DMS53 treated with DMSO at 0.1 percent for 48 hours (cell line): Measurements from ENCODE around the gene ERV3-1.
"Not testable (repeated sequence)": the region's sequence is repeated elsewhere in the genome, so short reads cannot be mapped to it uniquely, and the experiment has no call there.

Experiments
- DNase-seq: peaks from one replicate; lab custom pipeline; 2025; ENCODE audit not compliant: unreplicated experiment; lab: John Stamatoyannopoulos, UW

Gene ERV3-1

DNA sequence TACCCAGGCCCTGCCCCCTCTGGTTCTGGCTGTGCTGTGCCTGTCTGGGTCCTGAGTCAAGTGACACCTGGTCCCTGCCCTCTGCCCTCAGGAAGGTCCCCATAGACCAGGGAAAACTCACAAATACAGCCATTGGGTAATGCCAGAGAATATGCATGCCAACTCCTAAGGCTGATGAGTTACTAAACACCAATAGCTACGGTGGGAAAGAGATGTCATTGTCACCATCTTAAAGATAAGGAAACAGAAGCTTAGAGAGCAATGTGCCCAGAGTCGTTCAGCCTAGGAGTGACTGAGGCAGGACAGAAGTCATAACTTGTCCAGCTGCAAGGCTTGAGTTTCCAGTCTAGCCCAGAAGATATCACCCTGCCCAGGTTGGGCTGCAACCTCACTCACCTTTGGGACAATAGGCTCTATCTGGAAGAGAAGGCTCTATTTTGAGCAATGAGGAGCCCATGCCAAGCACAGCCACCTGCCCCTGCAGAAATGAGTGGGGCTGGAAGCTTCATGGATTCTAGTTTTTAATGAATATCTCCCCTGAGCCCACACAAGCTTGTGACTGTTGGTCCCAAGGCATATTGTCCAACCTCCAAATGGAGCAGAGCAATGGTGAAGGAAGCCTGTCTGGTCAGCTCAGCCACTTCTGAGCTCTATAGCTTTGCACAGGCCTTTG is 60.8 kb downstream of the ERV3-1 start:
- no peak for DNase-seq

DNA sequence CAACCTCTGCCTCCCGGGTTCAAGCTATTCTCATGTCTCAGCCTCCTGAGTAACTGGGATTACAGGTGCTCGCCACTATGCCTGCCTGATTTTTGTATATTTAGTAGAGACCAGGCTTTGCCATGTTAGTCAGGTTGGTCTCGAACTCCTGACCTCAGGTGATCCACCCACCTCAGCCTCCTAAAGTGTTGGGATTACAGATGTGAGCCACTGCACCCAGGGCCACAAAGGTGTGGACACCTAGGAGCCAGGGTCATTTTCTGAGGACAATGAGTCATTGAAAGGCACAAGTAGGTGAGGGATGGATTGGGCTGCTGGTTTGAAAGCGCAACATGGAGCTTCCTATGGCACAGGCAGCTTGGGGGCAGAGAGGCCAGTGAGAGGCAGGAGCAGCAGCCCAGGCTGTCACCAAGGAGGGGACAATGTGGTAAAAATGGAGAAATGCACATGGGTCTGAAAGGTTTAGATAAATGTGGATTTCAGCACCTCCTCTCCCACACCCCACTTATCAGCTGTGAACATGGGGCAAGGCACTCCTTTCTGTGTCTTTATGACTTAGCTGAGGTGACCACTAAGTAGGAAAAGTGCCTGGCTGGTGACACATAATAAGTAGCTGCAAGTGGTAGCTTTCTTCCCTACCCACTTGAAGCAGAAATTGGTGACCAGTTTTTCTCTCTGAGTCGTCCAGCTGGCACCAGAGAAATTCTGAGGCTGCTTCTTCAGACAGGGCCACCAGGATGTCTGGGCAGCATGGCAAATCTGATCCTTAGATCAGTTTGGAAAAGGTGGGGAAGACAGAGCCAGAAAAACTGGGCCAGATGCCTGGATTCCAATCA is 61.6 kb downstream of the ERV3-1 start:
- DNase-seq = not testable (repeated sequence)
